GM12801 (cell line): ENCODE measurements around the gene KRTAP26-1.

ENCODE experiments used
- TF ChIP-seq, protein P1 (sequence below): IDR thresholded peaks from one replicate; pipeline ENCODE4 v1.5.1; 2011; ENCODE audit warnings: control low read depth; ENCODE audit not compliant: insufficient read length; ENCODE audit errors: extremely low read depth

KRTAP26-1 gene

DNA sequence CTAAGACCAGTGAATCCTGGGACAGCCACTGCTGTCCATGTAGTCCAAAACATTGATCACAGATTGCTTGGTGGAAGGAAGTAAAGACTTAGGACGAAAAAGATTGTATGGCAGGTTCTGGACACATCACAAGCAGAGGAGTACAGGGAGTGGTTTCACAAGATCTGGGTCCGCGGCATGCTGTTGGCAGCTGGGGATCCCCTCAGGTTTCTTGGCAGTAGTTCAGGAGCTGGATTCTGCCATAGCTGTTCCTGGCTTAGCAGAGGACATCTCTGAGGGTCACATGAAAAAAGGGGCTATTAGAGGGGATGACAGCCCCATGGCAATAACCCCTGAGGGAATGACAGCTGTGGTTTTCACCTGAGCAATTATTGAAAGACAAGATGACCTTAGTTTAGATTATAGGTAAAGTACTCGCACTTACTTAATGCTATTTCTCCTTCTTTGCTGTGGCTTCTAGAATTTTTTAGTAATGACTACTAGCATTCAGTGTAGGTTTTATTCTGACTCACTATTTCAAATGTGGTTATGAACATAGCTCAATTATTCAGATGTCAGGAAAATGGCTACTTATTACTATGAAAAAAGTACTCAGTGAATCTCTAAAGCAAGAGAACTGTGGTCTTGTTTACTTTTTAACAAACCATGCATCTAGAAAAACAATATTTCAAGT lies 9.2 kb upstream of the KRTAP26-1 start:
- TF ChIP-seq, protein P1, sequence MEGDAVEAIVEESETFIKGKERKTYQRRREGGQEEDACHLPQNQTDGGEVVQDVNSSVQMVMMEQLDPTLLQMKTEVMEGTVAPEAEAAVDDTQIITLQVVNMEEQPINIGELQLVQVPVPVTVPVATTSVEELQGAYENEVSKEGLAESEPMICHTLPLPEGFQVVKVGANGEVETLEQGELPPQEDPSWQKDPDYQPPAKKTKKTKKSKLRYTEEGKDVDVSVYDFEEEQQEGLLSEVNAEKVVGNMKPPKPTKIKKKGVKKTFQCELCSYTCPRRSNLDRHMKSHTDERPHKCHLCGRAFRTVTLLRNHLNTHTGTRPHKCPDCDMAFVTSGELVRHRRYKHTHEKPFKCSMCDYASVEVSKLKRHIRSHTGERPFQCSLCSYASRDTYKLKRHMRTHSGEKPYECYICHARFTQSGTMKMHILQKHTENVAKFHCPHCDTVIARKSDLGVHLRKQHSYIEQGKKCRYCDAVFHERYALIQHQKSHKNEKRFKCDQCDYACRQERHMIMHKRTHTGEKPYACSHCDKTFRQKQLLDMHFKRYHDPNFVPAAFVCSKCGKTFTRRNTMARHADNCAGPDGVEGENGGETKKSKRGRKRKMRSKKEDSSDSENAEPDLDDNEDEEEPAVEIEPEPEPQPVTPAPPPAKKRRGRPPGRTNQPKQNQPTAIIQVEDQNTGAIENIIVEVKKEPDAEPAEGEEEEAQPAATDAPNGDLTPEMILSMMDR: no peak

DNA sequence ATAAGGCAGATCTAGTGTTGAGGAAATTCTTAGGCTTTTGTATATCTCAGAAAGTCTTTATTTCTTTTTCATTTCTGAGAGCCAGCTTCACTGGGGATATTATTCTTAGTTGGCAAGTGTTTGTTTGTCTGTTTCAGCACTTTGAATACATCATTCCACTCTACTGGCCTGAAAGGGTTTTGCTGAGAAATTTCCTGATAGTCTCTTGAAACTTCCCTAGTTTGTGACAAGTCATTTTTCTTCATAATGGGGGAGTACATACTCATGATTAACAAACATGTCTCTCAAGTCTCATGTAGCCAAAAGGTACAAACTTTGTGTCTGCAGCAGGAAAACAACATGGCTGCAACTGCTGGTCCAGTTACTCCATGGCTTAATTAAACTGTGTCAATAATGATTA lies 6.3 kb upstream of the KRTAP26-1 start:
- TF ChIP-seq, protein P1: no peak

DNA sequence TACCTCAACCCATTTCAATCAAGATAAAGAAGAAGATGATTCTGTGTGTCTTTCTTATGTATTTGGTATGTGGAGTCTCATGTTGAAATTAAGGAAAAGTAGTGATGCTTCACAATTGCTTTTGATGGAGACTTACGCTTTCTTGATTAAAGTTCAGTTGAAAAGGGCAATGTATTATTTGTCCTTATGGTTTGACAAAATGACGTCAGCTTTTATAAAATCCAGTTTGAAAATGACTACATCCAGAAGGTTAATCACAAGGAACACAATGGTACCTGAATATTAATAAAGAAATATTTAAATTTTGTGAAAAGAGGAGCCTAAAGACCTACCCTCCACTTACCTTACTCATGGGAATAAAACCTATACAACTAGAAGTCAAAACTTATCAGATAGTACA lies 4.4 kb downstream of the KRTAP26-1 start:
- TF ChIP-seq, protein P1: no peak

DNA sequence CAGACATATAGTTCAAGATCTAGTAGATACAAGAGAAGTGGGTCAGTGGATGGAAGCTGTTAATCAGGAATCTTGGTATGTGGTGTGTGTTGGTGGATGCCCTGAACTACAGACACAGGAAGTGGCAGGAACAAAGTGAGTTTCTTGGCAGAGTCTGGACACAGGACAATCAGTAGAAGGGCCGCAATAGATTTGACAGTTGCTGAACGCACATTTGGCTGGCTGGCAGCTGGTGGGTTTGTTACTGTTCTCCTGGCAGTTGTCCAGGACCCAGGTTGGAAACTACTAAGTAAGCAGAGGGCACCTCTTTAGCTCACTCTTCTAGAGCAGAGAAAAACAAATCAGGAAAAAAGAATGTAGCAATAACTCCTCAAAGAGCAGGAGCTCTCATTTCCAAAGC lies 13.2 kb downstream of the KRTAP26-1 start:
- TF ChIP-seq, protein P1: no peak

DNA sequence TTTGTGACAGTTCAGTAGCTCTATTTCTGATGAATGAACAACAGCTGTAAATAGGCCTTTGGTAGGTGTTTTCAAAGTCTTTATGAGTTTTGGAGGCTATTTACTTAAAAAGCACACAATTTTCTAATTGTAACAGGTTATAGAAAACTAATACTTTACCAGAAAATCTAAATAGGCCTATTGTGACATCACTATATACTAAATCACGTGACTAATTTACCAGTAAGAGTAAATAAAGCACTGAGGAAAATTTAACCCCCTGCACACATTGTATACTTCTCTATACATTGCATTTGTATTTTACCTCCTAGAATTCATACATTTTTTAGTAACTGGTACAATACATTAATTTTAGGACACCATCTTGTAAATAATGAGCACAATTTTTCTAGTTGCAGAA lies 15.0 kb downstream of the KRTAP26-1 start:
- TF ChIP-seq, protein P1: no peak

DNA sequence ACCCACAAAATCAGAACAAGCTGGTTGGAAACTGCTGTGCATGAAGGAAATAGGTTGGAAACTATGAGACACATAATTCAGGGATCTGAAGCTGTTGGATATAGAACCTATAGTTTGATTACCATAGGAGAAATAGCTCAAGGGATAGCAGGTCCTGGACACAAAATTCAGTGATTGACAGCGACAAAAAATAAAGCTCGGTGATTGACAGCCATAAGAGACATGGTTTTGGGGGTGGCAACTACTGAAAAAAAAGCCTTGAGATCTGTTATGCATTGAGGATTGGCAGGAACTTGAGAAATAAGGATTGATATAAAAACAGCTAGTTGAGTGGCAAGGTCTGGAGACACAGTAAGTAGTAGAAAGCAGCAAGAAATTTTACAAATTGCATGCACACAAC lies 30.9 kb downstream of the KRTAP26-1 start, which contains the start of gene KRTAP25-1:
Gene KRTAP25-1 (minus strand): TSS at position 300 of the 400 bp plus-strand sequence. CDS start 24 bp downstream, at position 276.
- TF ChIP-seq, protein P1: no peak

DNA sequence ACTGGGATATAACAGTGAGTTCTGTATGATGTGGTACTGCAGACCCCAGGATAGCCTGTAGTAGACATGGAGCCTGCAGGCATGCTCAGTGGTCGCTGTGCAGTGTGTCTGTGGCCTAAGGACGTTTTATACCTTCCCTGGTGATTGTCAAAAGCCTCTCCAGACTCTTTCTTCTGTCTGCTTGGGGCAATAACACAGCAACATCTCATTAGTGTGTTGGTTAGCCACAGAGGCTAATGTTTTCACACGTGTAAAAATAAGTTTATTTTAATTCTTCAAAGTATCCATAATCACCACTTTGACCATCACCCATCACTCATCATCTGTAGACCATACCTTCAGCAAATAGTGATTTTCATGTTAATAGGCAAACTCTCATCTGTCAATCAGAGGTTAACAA lies 37.3 kb downstream of the KRTAP26-1 start, which contains the start of gene KRTAP24-1:
Gene KRTAP24-1 (minus strand): TSS at position 101 of the 400 bp plus-strand sequence. CDS start 18 bp downstream, at position 83.
- TF ChIP-seq, protein P1: no peak
